GM21717 (cell line): ENCODE results near the gene DMTF1.
"Not testable (repeated sequence)": the region's sequence is repeated elsewhere in the genome, so short reads cannot be mapped to it uniquely, and the experiment has no call there.

Source experiments
- ATAC-seq: cut with Tn5 transposase; IDR thresholded peaks from one replicate; pipeline ENCODE4 v1.9.1; 2021; ENCODE audit warnings: mild to moderate bottlenecking, moderate library complexity; ENCODE audit not compliant: unreplicated experiment

Gene DMTF1

GRCh38 chr7:87220026-87220733, 67.9 kb downstream of the DMTF1 start:
- ATAC-seq = peak; percentile 35

GRCh38 chr7:87220734-87221215, 68.5 kb downstream of the DMTF1 start:
- ATAC-seq = no peak

GRCh38 chr7:87223666-87224065, 71.4 kb downstream of the DMTF1 start:
- no peak for ATAC-seq

- no peak for ATAC-seq
Measured at GRCh38 chr7:87225696-87226095, 73.4 kb downstream of the DMTF1 start.

GRCh38 chr7:87226495-87226894, 74.2 kb downstream of the DMTF1 start:
- peak; percentile 71 for ATAC-seq

- ATAC-seq = no peak
Measured at GRCh38 chr7:87231258-87231657, 79.0 kb downstream of the DMTF1 start.

- ATAC-seq = no peak
Measured at GRCh38 chr7:87231711-87232110, 79.5 kb downstream of the DMTF1 start.

GRCh38 chr7:87234949-87235348, 82.7 kb downstream of the DMTF1 start:
- no peak for ATAC-seq

GRCh38 chr7:87238464-87239051, 86.3 kb downstream of the DMTF1 start:
- ATAC-seq = not testable (repeated sequence)

- not testable (repeated sequence) for ATAC-seq
Measured at GRCh38 chr7:87245671-87246070, 93.4 kb downstream of the DMTF1 start.
